NT2/D1 (cell line): ENCODE measurements around the gene AVPR1B.

Experiments used
- SUZ12 ChIP-seq: IDR thresholded peaks from 2 replicates; pipeline ENCODE4 v1.6.1; 2011; ENCODE audit not compliant: insufficient read length, insufficient read depth; ENCODE audit errors: extremely low read depth
- YY1 ChIP-seq: IDR thresholded peaks from 2 replicates; pipeline ENCODE4 v1.6.1; 2011; ENCODE audit not compliant: insufficient read length, insufficient read depth
- ZNF274 ChIP-seq: IDR thresholded peaks from 2 replicates; pipeline ENCODE4 v1.6.1; 2011; ENCODE audit warnings: mild to moderate bottlenecking, low read depth, low read length

DNA sequence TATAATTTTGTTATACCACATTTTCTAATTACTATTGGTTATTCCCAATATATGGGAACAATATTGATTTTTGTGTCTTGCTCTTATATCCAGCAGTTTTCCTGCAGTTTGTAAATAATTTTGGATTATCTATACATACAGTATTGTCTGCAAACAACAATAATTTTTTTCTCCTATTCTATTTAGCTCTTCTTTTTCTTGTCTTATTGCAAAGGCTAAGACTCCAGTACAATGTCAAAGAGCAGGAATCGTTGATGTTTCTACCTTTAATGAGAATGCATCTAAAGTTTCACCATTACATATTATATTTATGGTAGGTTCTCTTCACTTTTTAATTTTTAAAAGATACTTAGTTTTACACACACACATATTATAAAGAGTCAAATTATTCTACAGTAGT, 4.1 kb upstream of the AVPR1B start:
- no peak for TF ChIP-seq ZNF274
- TF ChIP-seq YY1: no peak
- no peak for TF ChIP-seq SUZ12
